Mesodermal cell (in vitro differentiated cells): ENCODE results near the gene ERCC6.

ENCODE experiments used
- H3K27ac ChIP-seq: 2 replicates; pipeline ENCODE4 v1.7.0; 2013; ENCODE audit warnings: mild to moderate bottlenecking, low read depth, low read length, moderate library complexity; ENCODE audit not compliant: severe bottlenecking
- H3K36me3 ChIP-seq: 2 replicates; pipeline ENCODE4 v1.7.1; 2013; ENCODE audit warnings: mild to moderate bottlenecking, low read length, moderate library complexity; ENCODE audit not compliant: control insufficient read depth, insufficient read depth
- H3K4me1 ChIP-seq: one replicate; pipeline ENCODE4 v1.7.1; 2013; ENCODE audit warnings: mild to moderate bottlenecking, low read length; ENCODE audit not compliant: insufficient read depth, control insufficient read depth, poor library complexity, severe bottlenecking
- H3K4me3 ChIP-seq: 2 replicates; pipeline ENCODE4 v1.7.0; 2013; ENCODE audit warnings: low read length, control low read depth, mild to moderate bottlenecking; ENCODE audit not compliant: insufficient read depth, poor library complexity, severe bottlenecking; ENCODE audit errors: extremely low read depth
- H3K9me3 ChIP-seq: 2 replicates; pipeline ENCODE4 v1.7.1; 2013; ENCODE audit warnings: mild to moderate bottlenecking, low read length, moderate library complexity; ENCODE audit not compliant: control insufficient read depth
- WGBS, 2 experiments: methylation state at CpG; one replicate each; pipeline ENCODE4 v1.1.5; 2013; ENCODE audit warnings: missing lambda C conversion rate in 2 of 2; ENCODE audit not compliant: insufficient coverage in 2 of 2; 5-methylcytosine and 5-hydroxymethylcytosine counted together

ERCC6 gene

GRCh38 chr10:49497358-49497757, 41.6 kb downstream of the ERCC6 start:
- Histone ChIP-seq H3K4me1 (no peaks in the 10 kb centered on the region), H3K4me3 (no peak overlapping the region), H3K9me3 (no peaks in the 10 kb centered on the region), H3K36me3 (no peaks in the 10 kb centered on the region), H3K27ac (no peak overlapping the region)
- WGBS, 2 experiments: 83% methylated on average over 1 of the region's 2 CpGs; no CpG with 5 or more reads in 1 of the 2 experiments

- WGBS, 2 experiments: 100% methylated on average over 1 of the region's 8 CpGs; no CpG with 5 or more reads in 1 of the 2 experiments
- no peak overlapping the region for H3K27ac ChIP-seq
- H3K9me3 ChIP-seq: no peaks in the 10 kb centered on the region
- no peak overlapping the region for H3K4me3 ChIP-seq
- H3K36me3 ChIP-seq: no peaks in the 10 kb centered on the region
- H3K4me1 ChIP-seq: no peaks in the 10 kb centered on the region
Observed at GRCh38 chr10:49488056-49488717, 50.7 kb downstream of the ERCC6 start.

GRCh38 chr10:49486738-49487137, 52.2 kb downstream of the ERCC6 start:
- no CpG with 5 or more reads among the region's 1 CpG for WGBS, 2 experiments
- H3K4me3 ChIP-seq: no peak overlapping the region

GRCh38 chr10:49486009-49486408, 52.9 kb downstream of the ERCC6 start:
- WGBS, 2 experiments: no CpG with 5 or more reads among the region's 1 CpG
- no peaks in the 10 kb centered on the region for H3K4me1 ChIP-seq
- no peaks in the 10 kb centered on the region for H3K9me3 ChIP-seq
- H3K27ac ChIP-seq: no peak overlapping the region
- no peak overlapping the region for H3K4me3 ChIP-seq
- H3K36me3 ChIP-seq: no peaks in the 10 kb centered on the region

More at GRCh38 chr10:49486738-49487137, 52.2 kb downstream of the ERCC6 start:
- H3K4me1 ChIP-seq: no peaks in the 10 kb centered on the region
- H3K9me3 ChIP-seq: no peaks in the 10 kb centered on the region
- no peaks in the 10 kb centered on the region for H3K36me3 ChIP-seq
- H3K27ac ChIP-seq: no peak overlapping the region

- 60 to 100% methylated on average over 1 to 2 of the region's 6 CpGs for WGBS, 2 experiments
- Histone ChIP-seq H3K4me3 (no peak overlapping the region), H3K27ac (no peak overlapping the region), H3K4me1 (no peaks in the 10 kb centered on the region), H3K9me3 (no peaks in the 10 kb centered on the region), H3K36me3 (no peaks in the 10 kb centered on the region)
Observed at GRCh38 chr10:49484486-49485235, 54.3 kb downstream of the ERCC6 start.

GRCh38 chr10:49478819-49479218, 60.1 kb downstream of the ERCC6 start:
- H3K9me3 ChIP-seq: no peaks in the 10 kb centered on the region
- H3K4me3 ChIP-seq: no peak overlapping the region
- peaks cover 10% of the 10 kb centered on the region for H3K36me3 ChIP-seq
- no peak overlapping the region for H3K27ac ChIP-seq
- 100% methylated on average over 1 to 3 of the region's 3 CpGs for WGBS, 2 experiments
- no peaks in the 10 kb centered on the region for H3K4me1 ChIP-seq

GRCh38 chr10:49474901-49475300, 64.0 kb downstream of the ERCC6 start:
- peaks cover 15% of the 10 kb centered on the region for H3K36me3 ChIP-seq
- H3K27ac ChIP-seq: no peak overlapping the region
- no peaks in the 10 kb centered on the region for H3K9me3 ChIP-seq
- H3K4me3 ChIP-seq: no peak overlapping the region
- WGBS, 2 experiments: 100% methylated on average over 1 of the region's 3 CpGs; no CpG with 5 or more reads in 1 of the 2 experiments
- no peaks in the 10 kb centered on the region for H3K4me1 ChIP-seq

GRCh38 chr10:49471532-49471931, 67.4 kb downstream of the ERCC6 start:
- Histone ChIP-seq H3K4me3 (no peak overlapping the region), H3K27ac (no peak overlapping the region), H3K4me1 (no peaks in the 10 kb centered on the region), H3K36me3 (peaks cover 6% of the 10 kb centered on the region), H3K9me3 (no peaks in the 10 kb centered on the region)
- WGBS, 2 experiments: 43 to 100% methylated on average over 1 of the region's 3 CpGs

- Histone ChIP-seq H3K9me3 (peaks cover 4% of the 10 kb centered on the region), H3K4me3 (no peak overlapping the region), H3K36me3 (peaks cover 12% of the 10 kb centered on the region), H3K4me1 (no peaks in the 10 kb centered on the region), H3K27ac (no peak overlapping the region)
Observed at GRCh38 chr10:49465736-49466135, 73.2 kb downstream of the ERCC6 start.
